ENCODE data around the gene CDC26. TPM values are rescaled to one million over a fixed set of nuclear protein-coding genes. Genes with fewer than 3 reads are reported as not detected.

Gene CDC26
- total RNA-seq, 2 experiments from 2014 or later, result 28.0 to 30.4 TPM

GRCh38 chr9:113267911-113268566 is 7.3 kb downstream of the CDC26 start:
- ChIA-PET CTCF (no interaction called here), POLR2A (no interaction called here)
- Mint-ChIP-seq H3K4me1 (ENCODE audit: low read depth) (peaks cover 8% of the 10 kb centered on the region), H3K36me3 (ENCODE audit: low read depth) (peaks cover 20% of the 10 kb centered on the region), H3K27me3 (no peaks in the 10 kb centered on the region), H3K9me3 (no peaks in the 10 kb centered on the region), H3K4me3 (no peak overlapping the region), H3K27ac (peak overlapping the region; percentile 60)
- intact Hi-C loops (cut with micrococcal nuclease), result no loop called here
- TF ChIP-seq CTCF (IDR thresholded peaks at IDR 0.05), result no peak
- DNase-seq, result no peak
- no peak for ATAC-seq

- Mint-ChIP-seq H3K4me1 (ENCODE audit: low read depth) (peaks cover 8% of the 10 kb centered on the region), H3K36me3 (ENCODE audit: low read depth) (peaks cover 25% of the 10 kb centered on the region), H3K27me3 (no peaks in the 10 kb centered on the region), H3K9me3 (no peaks in the 10 kb centered on the region), H3K27ac (no peak overlapping the region), H3K4me3 (no peak overlapping the region)
- intact Hi-C loops (cut with micrococcal nuclease), result no loop called here
- no peak for TF ChIP-seq CTCF (IDR thresholded peaks at IDR 0.05)
- CTCF ChIA-PET, result interaction anchor here (0.6 to 1.6 kb wide), 2 partner anchors 8 to 48 kb away, joined by 3 to 9 read pairs; no protein-coding TSS in a partner anchor
- POLR2A ChIA-PET, result no interaction called here
- DNase-seq, result no peak
- no peak for ATAC-seq
Measured at GRCh38 chr9:113266174-113266573, 9.2 kb downstream of the CDC26 start.

GRCh38 chr9:113261917-113262671 is 13.3 kb downstream of the CDC26 start:
- H3K27ac Mint-ChIP-seq, result no peak overlapping the region
- no peaks in the 10 kb centered on the region for H3K4me1 Mint-ChIP-seq (ENCODE audit: low read depth)
- CTCF ChIA-PET, result interaction anchor here (0.6 to 3.1 kb wide), 3 partner anchors 13 to 641 kb away, joined by 3 to 10 read pairs (median 3); partner anchors contain the start of genes CDC26 and PRPF4
- ATAC-seq, result no peak
- H3K36me3 Mint-ChIP-seq (ENCODE audit: low read depth), result peaks cover 31% of the 10 kb centered on the region
- no peak overlapping the region for H3K4me3 Mint-ChIP-seq
- no peak for TF ChIP-seq CTCF (IDR thresholded peaks at IDR 0.05)
- POLR2A ChIA-PET, result no interaction called here
- no peaks in the 10 kb centered on the region for H3K27me3 Mint-ChIP-seq
- DNase-seq, result no peak
- H3K9me3 Mint-ChIP-seq, result no peaks in the 10 kb centered on the region
- intact Hi-C loops (cut with micrococcal nuclease), result no loop called here

- Mint-ChIP-seq H3K9me3 (no peaks in the 10 kb centered on the region), H3K36me3 (ENCODE audit: low read depth) (peaks cover 31% of the 10 kb centered on the region), H3K4me3 (no peak overlapping the region), H3K27me3 (no peaks in the 10 kb centered on the region), H3K4me1 (ENCODE audit: low read depth) (no peaks in the 10 kb centered on the region), H3K27ac (no peak overlapping the region)
- intact Hi-C loops (cut with micrococcal nuclease), result no loop called here
- CTCF ChIA-PET, result no interaction called here
- no peak for DNase-seq
- POLR2A ChIA-PET, result no interaction called here
- TF ChIP-seq CTCF (IDR thresholded peaks at IDR 0.05), result no peak
- ATAC-seq, result no peak
Measured at GRCh38 chr9:113258282-113258681, 17.1 kb downstream of the CDC26 start.

DNA sequence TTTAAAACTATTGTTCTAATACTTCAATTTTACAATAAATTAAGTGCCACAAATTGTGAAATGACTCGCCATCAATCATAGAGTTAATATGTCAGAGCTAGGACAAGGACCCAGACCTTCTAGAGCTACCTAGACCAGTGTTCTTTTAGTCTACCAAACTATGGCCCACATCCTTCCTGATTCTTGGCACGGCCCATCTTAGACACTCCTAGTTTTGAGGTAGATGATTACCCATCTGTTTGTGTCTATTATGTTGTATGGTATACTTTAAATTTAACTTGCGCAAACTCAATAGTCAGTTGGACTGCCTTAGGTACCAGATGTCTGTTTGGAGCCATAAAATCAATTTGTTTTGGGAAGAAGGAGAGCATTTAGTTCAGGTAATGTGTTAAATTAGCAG is 17.5 kb downstream of the CDC26 start:
- intact Hi-C loops (cut with micrococcal nuclease), result no loop called here
- Mint-ChIP-seq H3K9me3 (no peaks in the 10 kb centered on the region), H3K27ac (no peak overlapping the region), H3K27me3 (no peaks in the 10 kb centered on the region), H3K4me1 (ENCODE audit: low read depth) (no peaks in the 10 kb centered on the region), H3K36me3 (ENCODE audit: low read depth) (peaks cover 31% of the 10 kb centered on the region), H3K4me3 (no peak overlapping the region)
- ATAC-seq (no peak), DNase-seq (no peak)
- no peak for TF ChIP-seq CTCF (IDR thresholded peaks at IDR 0.05)
- CTCF ChIA-PET, result interaction anchor here (1.6 kb wide), 1 partner anchor 17 kb away, joined by 4 read pairs; no protein-coding TSS in a partner anchor
- POLR2A ChIA-PET, result no interaction called here
